ENCODE results near the gene IVNS1ABP.

IVNS1ABP gene

GRCh38 chr1:185250063-185250462, 67.0 kb downstream of the IVNS1ABP start:
- DNase-seq: no peak

GRCh38 chr1:185249563-185249962, 67.5 kb downstream of the IVNS1ABP start:
- no peak for DNase-seq

All from activated T-cell treated with anti-CD3 and anti-CD28 coated beads, Interleukin-2, amount 50 U/mL, for 48 hours (primary cell).